IMR-90 (cell line): ENCODE measurements around the gene MICU1. TPM values are rescaled to one million over a fixed set of nuclear protein-coding genes. Genes with fewer than 3 reads are reported as not detected.

Experiments
- ATAC-seq: fragments of 200-7000 bp; cut with Tn5 transposase; 2 replicates; pipeline ENCODE4 v1.9.1; 2020; ENCODE audit warnings: low read depth, mild to moderate bottlenecking, moderate library complexity
- BruUV-seq: library from RNA; stranded (reverse); fragments of 400-500 nt; replicated peaks from 2 replicates; lab custom pipeline; 2021; lab: Mats Ljungman, UMichigan
- CTCF ChIA-PET: fragments of 300-600 bp; formaldehyde crosslinking; extraction: SDS; loops from one replicate; lab custom pipeline; 2021; ENCODE audit warnings: antibody characterized with exemption; lab: Yijun Ruan, JAX
- POLR2A ChIA-PET: fragments of 300-600 bp; sonication (Branson Sonifier 250); formaldehyde crosslinking; loops from one replicate; lab custom pipeline; 2022; ENCODE audit warnings: antibody characterized with exemption; ENCODE audit not compliant: unreplicated experiment; lab: Charles Lee
- DNase-seq: peaks from one replicate; pipeline ENCODE4 v3.0.0; 2013
- H2AFZ ChIP-seq: replicated peaks from 2 replicates; pipeline ENCODE3; 2013; ENCODE audit warnings: low read length, mild to moderate bottlenecking; ENCODE audit not compliant: poor library complexity
- H2AK5ac ChIP-seq: 2 replicates; pipeline ENCODE4 v1.6.1; 2013; ENCODE audit warnings: low read depth, low read length, inconsistent platforms
- H2AK9ac ChIP-seq: replicated peaks from 2 replicates; pipeline ENCODE3; 2013; ENCODE audit warnings: mild to moderate bottlenecking, low read depth, low read length, moderate library complexity; ENCODE audit not compliant: poor library complexity
- H2BK120ac ChIP-seq: 2 replicates; pipeline ENCODE4 v1.6.1; 2013; ENCODE audit warnings: low read depth, low read length, inconsistent platforms
- H2BK15ac ChIP-seq: 3 replicates; pipeline ENCODE4 v1.6.1; 2013; ENCODE audit warnings: low read depth, low read length, inconsistent platforms
- H2BK20ac ChIP-seq: 2 replicates; pipeline ENCODE4 v1.6.1; 2013; ENCODE audit warnings: low read depth, mild to moderate bottlenecking, inconsistent platforms, low read length, moderate library complexity
- H2BK5ac ChIP-seq: 2 replicates; pipeline ENCODE4 v1.6.1; 2013; ENCODE audit warnings: mild to moderate bottlenecking, low read depth, low read length, inconsistent platforms; ENCODE audit not compliant: poor library complexity, severe bottlenecking
- H3K14ac ChIP-seq: replicated peaks from 2 replicates; pipeline ENCODE4 v1.6.1; 2013; ENCODE audit warnings: low read depth, low read length, inconsistent platforms
- H3K18ac ChIP-seq: 2 replicates; pipeline ENCODE4 v1.6.1; 2013; ENCODE audit warnings: low read depth, low read length, control low read depth
- H3K23ac ChIP-seq: 2 replicates; pipeline ENCODE4 v1.6.1; 2013; ENCODE audit warnings: low read depth, low read length, inconsistent platforms
- H3K27ac ChIP-seq: 2 replicates; pipeline ENCODE4 v1.5.1; 2013; ENCODE audit warnings: mild to moderate bottlenecking, control low read depth, low read length; ENCODE audit not compliant: insufficient read depth
- H3K27me3 ChIP-seq: 2 replicates; pipeline ENCODE4 v1.6.1; 2013; ENCODE audit warnings: low read length; ENCODE audit not compliant: control insufficient read depth, insufficient read depth
- H3K36me3 ChIP-seq: 2 replicates; pipeline ENCODE4 v1.6.1; 2013; ENCODE audit warnings: low read length, mixed read lengths; ENCODE audit not compliant: control insufficient read depth, insufficient read depth
- H3K4ac ChIP-seq: 2 replicates; pipeline ENCODE4 v1.6.1; 2013; ENCODE audit warnings: low read depth, low read length, inconsistent platforms
- H3K4me1 ChIP-seq: 2 replicates; pipeline ENCODE4 v1.6.1; 2013; ENCODE audit warnings: low read length, mixed read lengths; ENCODE audit not compliant: control insufficient read depth, insufficient read depth
- H3K4me2 ChIP-seq: 2 replicates; pipeline ENCODE4 v1.6.1; 2013; ENCODE audit warnings: low read depth, mild to moderate bottlenecking, control low read depth, low read length, moderate library complexity
- H3K4me3 ChIP-seq: 2 replicates; pipeline ENCODE4 v1.5.1; 2013; ENCODE audit warnings: low read depth, mild to moderate bottlenecking, control low read depth, low read length, moderate library complexity; ENCODE audit not compliant: insufficient read depth
- H3K56ac ChIP-seq: 2 replicates; pipeline ENCODE4 v1.6.1; 2013; ENCODE audit warnings: low read length, inconsistent platforms; ENCODE audit not compliant: insufficient read depth; ENCODE audit errors: extremely low read depth
- H3K79me1 ChIP-seq, 2 experiments: 2 replicates each; pipeline ENCODE4 v1.6.1; 2013; ENCODE audit warnings: low read length in 2 of 2, inconsistent platforms in 1 of 2, low read depth in 1 of 2
- H3K9ac ChIP-seq: 2 replicates; pipeline ENCODE4 v1.6.1; 2013; ENCODE audit warnings: low read depth, low read length, control low read depth
- H3K9me1 ChIP-seq: 2 replicates; pipeline ENCODE4 v1.6.1; 2013; ENCODE audit warnings: low read length, inconsistent platforms; ENCODE audit not compliant: insufficient read depth
- H3K9me3 ChIP-seq: 2 replicates; pipeline ENCODE4 v1.6.1; 2013; ENCODE audit warnings: low read length; ENCODE audit not compliant: control insufficient read depth, insufficient read depth
- H4K20me1 ChIP-seq: 2 replicates; pipeline ENCODE4 v1.6.1; 2013; ENCODE audit warnings: low read length, inconsistent platforms; ENCODE audit not compliant: insufficient read depth
- H4K5ac ChIP-seq: 2 replicates; pipeline ENCODE4 v1.6.1; 2013; ENCODE audit warnings: mild to moderate bottlenecking, low read depth, low read length, control low read depth
- H4K8ac ChIP-seq, 2 experiments: 2 replicates each; pipeline ENCODE4 v1.6.1; 2013; ENCODE audit warnings: low read depth in 2 of 2, low read length in 2 of 2, control low read depth in 1 of 2, inconsistent platforms in 1 of 2
- H4K91ac ChIP-seq: 2 replicates; pipeline ENCODE4 v1.6.1; 2013; ENCODE audit warnings: low read depth, low read length, inconsistent platforms; ENCODE audit not compliant: insufficient read depth
- BHLHE40 ChIP-seq: fragments of 150-350 bp; IDR thresholded peaks from 2 replicates; pipeline ENCODE4 v1.6.1; 2016; ENCODE audit warnings: mild to moderate bottlenecking, low read depth, low read length
- NFE2L2 ChIP-seq: fragments of 150-350 bp; IDR thresholded peaks from 2 replicates; pipeline ENCODE4 v1.6.1; 2016; ENCODE audit warnings: low read depth, mild to moderate bottlenecking, low read length
- WGBS, 2 experiments: methylation state at CpG; one replicate each; pipeline versions ENCODE4 v1.1.5 to v1.1.7; 2013; ENCODE audit warnings: missing lambda C conversion rate in 2 of 2; ENCODE audit not compliant: insufficient read length in 1 of 2; ENCODE audit errors: extremely low coverage in 2 of 2; 5-methylcytosine and 5-hydroxymethylcytosine counted together
- dilution Hi-C: fragments of 300-500 bp; cut with HindIII; formaldehyde crosslinking; loops from one replicate; pipeline ENCODE4 v1.14.3; 2018; ENCODE audit warnings: low sequenced_read_pairs; ENCODE audit not compliant: unreplicated experiment
- in situ Hi-C: fragments of 300-500 bp; cut with MboI; formaldehyde crosslinking; loops from 3 replicates; pipeline ENCODE4 v1.14.3; 2019; ENCODE audit warnings: low sequenced_read_pairs, inconsistent platforms, mixed read lengths
- intact Hi-C: fragments of 100-400 bp; cut with micrococcal nuclease; formaldehyde crosslinking; loops from 2 replicates; pipeline ENCODE4 v1.10.0; 2022
- polyA plus RNA-seq, 3 experiments: library from polyadenylated mRNA; depleted of rRNA; stranded (reverse); fragments of >200 nt; gene quantifications; 2 replicates each; pipeline ENCODE4 v1.2.3, GENCODE V29; 2012; ENCODE audit warnings: low replicate concordance in 1 of 3
- total RNA-seq: library from RNA; depleted of rRNA; stranded (reverse); fragments of >200 nt; gene quantifications from 2 replicates; pipeline ENCODE4 v1.2.3, GENCODE V29; 2012

Gene MICU1
- total and polyA plus RNA-seq, 2 of the 4 experiments (the other 2 are of a cell fraction), result 43.6 to 44.7 TPM

GRCh38 chr10:72332423-72333111, 293.3 kb downstream of the MICU1 start:
- 58% methylated on average over 5 of the region's 12 CpGs; no CpG with 5 or more reads in 1 of the 2 experiments for WGBS, 2 experiments

More at GRCh38 chr10:72332423-72333111, 293.3 kb downstream of the MICU1 start:
- no peak for ATAC-seq
- no peak overlapping the region for H3K4me3 ChIP-seq
- H3K56ac ChIP-seq, result no peak overlapping the region
- no peak overlapping the region for H3K18ac ChIP-seq
- H3K4me1 ChIP-seq, result peaks cover 27% of the 10 kb centered on the region
- H4K5ac ChIP-seq, result no peak overlapping the region
- H2AFZ ChIP-seq, result no peak overlapping the region
- H3K9me3 ChIP-seq, result no peaks in the 10 kb centered on the region
- no peak overlapping the region for H2BK15ac ChIP-seq
- H3K27me3 ChIP-seq, result no peaks in the 10 kb centered on the region
- H3K27ac ChIP-seq, result no peak overlapping the region
- peak overlapping the region; percentile 30; the same call in 1 of the 2 replicates for H2AK5ac ChIP-seq
- no peak overlapping the region; a peak in 1 of 4 replicates for H4K8ac ChIP-seq
- no peak overlapping the region for H2BK5ac ChIP-seq
- no peak overlapping the region for H4K91ac ChIP-seq
- ChIA-PET CTCF (interaction anchor here (1.3 kb wide), 1 partner anchor 9 kb away, joined by 3 read pairs; no protein-coding TSS in a partner anchor), POLR2A (no interaction called here)
- no peak overlapping the region for H2BK120ac ChIP-seq
- H3K4me2 ChIP-seq, result no peak overlapping the region
- no peak overlapping the region for H3K9ac ChIP-seq
- peaks cover 5% of the 10 kb centered on the region; the same call in 1 of the 2 replicates for H3K9me1 ChIP-seq
- H3K79me1 ChIP-seq, result peaks cover 0 to 3% of the 10 kb centered on the region in 2 experiments; a peak in 1 of 4 replicates
- no TSS peak for BruUV-seq
- H4K20me1 ChIP-seq, result peaks cover 3% of the 10 kb centered on the region; the same call in 1 of the 2 replicates
- H3K23ac ChIP-seq, result no peak overlapping the region
- no peak overlapping the region for H2AK9ac ChIP-seq
- dilution Hi-C loops, result no loop called here
- no peak for DNase-seq
- intact Hi-C loops, result loop anchor here (5.0 kb wide), 1 partner anchor 375 kb away; no protein-coding TSS in a partner anchor
- in situ Hi-C loops, result loop anchor here (10.0 kb wide), 3 partner anchors 88 to 278 kb away; no protein-coding TSS in a partner anchor
- TF ChIP-seq NFE2L2 (no peak), BHLHE40 (no peak)
- H3K4ac ChIP-seq, result no peak overlapping the region
- peaks cover 25% of the 10 kb centered on the region for H3K36me3 ChIP-seq
- H2BK20ac ChIP-seq, result no peak overlapping the region
- no peak overlapping the region for H3K14ac ChIP-seq
